K562 (cell line): ENCODE results near the gene TRIP6. TPM values are rescaled to one million over a fixed set of nuclear protein-coding genes. Genes with fewer than 3 reads are reported as not detected.

ENCODE experiments used
- BACH1 ChIP-seq: fragments of 200-800 bp; sonication (Bioruptor generic); IDR thresholded peaks from 2 replicates; pipeline ENCODE4 v1.6.1; 2016; ENCODE audit warnings: missing genetic modification characterization, missing compliant biosample characterization
- E2F4 ChIP-seq: sonication (generic); formaldehyde crosslinking; IDR thresholded peaks from 2 replicates; pipeline ENCODE4 v1.8.0; 2022; ENCODE audit warnings: mild to moderate bottlenecking, low read depth, missing genetic modification reagents
- GABPA ChIP-seq: fragments of 200-800 bp; sonication (Bioruptor generic); conservative IDR thresholded peaks from 2 replicates; pipeline ENCODE4 v1.6.1; 2016; ENCODE audit warnings: low read depth, missing genetic modification characterization, missing compliant biosample characterization
- HCFC1 ChIP-seq: IDR thresholded peaks from 2 replicates; pipeline ENCODE4 v1.6.1; 2012; ENCODE audit warnings: low read depth, low read length, improper control_type of control experiment
- HMBOX1 ChIP-seq: sonication (generic); IDR thresholded peaks from 2 replicates; pipeline ENCODE4 v1.6.1; 2016
- POU5F1 ChIP-seq: fragments of 150-350 bp; IDR thresholded peaks from 2 replicates; pipeline ENCODE4 v1.6.1; 2014; ENCODE audit warnings: borderline replicate concordance, low read length, low read depth, mild to moderate bottlenecking; ENCODE audit not compliant: partially characterized antibody
- RBM22 ChIP-seq: fragments of 200-400 bp; formaldehyde crosslinking; IDR thresholded peaks from 2 replicates; pipeline ENCODE4 v1.6.1; 2018; ENCODE audit warnings: low read length, low read depth; ENCODE audit not compliant: poor library complexity, severe bottlenecking
- RERE ChIP-seq: sonication (generic); formaldehyde crosslinking; IDR thresholded peaks from 2 replicates; pipeline ENCODE4 v1.8.0; 2023; ENCODE audit warnings: missing genetic modification reagents, mild to moderate bottlenecking, borderline replicate concordance
- SIRT6 ChIP-seq: IDR thresholded peaks from one replicate; pipeline ENCODE4 v1.6.1; 2012; ENCODE audit warnings: low read depth, mild to moderate bottlenecking, control low read depth, inconsistent platforms, low read length, moderate library complexity
- SMAD2 ChIP-seq: fragments of 150-350 bp; IDR thresholded peaks from 2 replicates; pipeline ENCODE4 v1.6.1; 2014; ENCODE audit warnings: low read depth, mild to moderate bottlenecking, low read length
- TEAD4 ChIP-seq, 2 experiments: sonication (generic) in 1 of 2; formaldehyde crosslinking in 1 of 2; IDR thresholded peaks; 2 replicates each; pipeline versions ENCODE4 v1.6.1 to v1.8.0; 2012 to 2022; ENCODE audit warnings: borderline replicate concordance in 1 of 2, inconsistent platforms in 1 of 2, low read length in 1 of 2, mild to moderate bottlenecking in 1 of 2, missing genetic modification reagents in 1 of 2
- ZBED1 ChIP-seq: IDR thresholded peaks from 2 replicates; pipeline ENCODE4 v1.6.1; 2014
- ZC3H11A ChIP-seq: IDR thresholded peaks from 2 replicates; pipeline ENCODE4 v1.6.1; 2012; ENCODE audit warnings: low read depth, low read length, improper control_type of control experiment
- ZNF224 ChIP-seq: sonication (generic); formaldehyde crosslinking; IDR thresholded peaks from 2 replicates; pipeline ENCODE4 v1.8.0; 2022; ENCODE audit warnings: mild to moderate bottlenecking, missing genetic modification reagents
- ZNF518B ChIP-seq: fragments of 250-450 bp; sonication (Bioruptor Pico); IDR thresholded peaks from 2 replicates; pipeline ENCODE4 v1.5.0; 2021; ENCODE audit warnings: mild to moderate bottlenecking, moderate library complexity
- ZNF668 ChIP-seq: fragments of 250-450 bp; sonication (Bioruptor Pico); IDR thresholded peaks from 2 replicates; pipeline ENCODE4 v1.8.0; 2022; ENCODE audit warnings: mild to moderate bottlenecking, inconsistent platforms
- ZNF764 ChIP-seq: fragments of 250-450 bp; sonication (Bioruptor Pico); IDR thresholded peaks from 2 replicates; pipeline ENCODE4 v1.4.0; 2020; ENCODE audit warnings: low read depth, mild to moderate bottlenecking, moderate library complexity
- polyA plus RNA-seq, 8 experiments: library from polyadenylated mRNA; depleted of rRNA in 4 of 8; stranded (reverse) in 5 of 8; unstranded in 3 of 8; fragments of >200 nt; fragmentation: Nextera tagmentation in 2 of 8; fragmentation: Illumina TruSeq in 1 of 8; extraction: Ambion mirVana in 2 of 8; extraction: Trizol in 1 of 8; gene quantifications; 2 replicates each; pipeline versions ENCODE4 v1.2.1 to v1.2.3, GENCODE V29; 2011 to 2014; ENCODE audit warnings: inconsistent platforms in 1 of 8, missing spikeins in 1 of 8
- total RNA-seq, 7 experiments: library from RNA; depleted of rRNA in 6 of 7; stranded (reverse); fragments of >200 nt in 6 of 7; fragmentation: Illumina TruSeq in 2 of 7; extraction: Trizol in 2 of 7; gene quantifications; 2 replicates each; pipeline versions ENCODE4 v1.2.1 to v1.2.3, GENCODE V29; 2011 to 2021; ENCODE audit warnings: low replicate concordance in 1 of 7

The TRIP6 gene
- total and polyA plus RNA-seq, 9 of the 15 experiments (the other 6 are each of a cell fraction or from before 2014, with no cell fraction given), result 5.9 to 141 (median 54.0) TPM

GRCh38 chr7:100829150-100829716 is 38.0 kb upstream of the TRIP6 start (continued):
- TF ChIP-seq RERE (no peak), ZNF518B (CRISPR knock-in tag) (no peak), RBM22 (no peak), GABPA (no peak), SIRT6 (no peak), ZBED1 (no peak), POU5F1 (no peak), HCFC1 (no peak), ZC3H11A (no peak), ZNF764 (CRISPR knock-in tag) (no peak; the same call in 1 of the 2 replicates), SMAD2 (no peak), ZNF224 (no peak), TEAD4 (IDR thresholded peaks at IDR 0.05; ENCODE audit: low read length) (peak; percentile 88), TEAD4 (CRISPR knock-in tag; IDR thresholded peaks at IDR 0.05; ENCODE audit: borderline replicate concordance) (no peak), ZNF668 (CRISPR knock-in tag) (no peak), BACH1 (tag) (no peak), E2F4 (CRISPR knock-in tag) (no peak), HMBOX1 (no peak)
